ENCODE measurements around the gene HLTF.
"Not testable (repeated sequence)": the region's sequence is repeated elsewhere in the genome, so short reads cannot be mapped to it uniquely, and the experiment has no call there.

HLTF gene

DNA sequence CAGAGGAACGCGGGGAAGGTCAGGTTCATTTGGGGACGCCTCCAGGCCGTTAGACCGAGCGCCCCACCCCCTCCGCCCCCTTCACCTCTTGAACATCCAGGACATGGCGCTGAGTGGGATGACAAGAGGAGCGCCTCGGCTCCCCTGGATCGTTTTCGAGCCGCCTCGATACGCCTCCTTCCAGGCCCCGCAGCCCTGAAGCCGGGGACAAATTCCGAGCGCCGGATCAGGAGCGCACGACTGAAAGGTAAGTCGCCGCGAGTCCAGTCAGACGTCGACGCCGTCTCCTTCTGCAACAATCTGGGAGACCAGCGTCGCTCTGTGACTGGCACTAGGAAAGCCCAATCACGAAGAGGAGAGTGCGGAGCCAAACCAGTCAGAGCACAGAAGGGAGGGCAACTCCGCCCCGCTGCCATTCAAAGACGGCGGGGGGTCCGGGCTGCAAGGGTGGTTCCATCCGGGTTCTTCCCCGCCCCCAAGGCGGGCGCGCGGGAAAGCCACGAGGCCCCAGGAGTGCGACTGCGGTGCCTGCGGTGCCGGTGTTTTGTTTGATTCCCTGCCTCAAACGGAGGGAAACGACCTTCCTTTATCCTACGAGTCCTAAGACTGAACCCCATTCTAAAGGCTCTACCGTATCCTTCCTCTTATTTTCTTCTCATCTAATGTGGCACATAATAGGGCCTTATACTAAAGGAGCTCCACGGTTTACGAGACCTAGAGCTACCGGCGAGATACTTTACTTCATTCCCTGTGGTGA, at the start of gene HLTF:
Gene HLTF (minus strand): TSS at position 302 of the 757 bp plus-strand sequence. CDS start 197 bp downstream, at position 105.
- peak; percentile 93 for DNase-seq

DNA sequence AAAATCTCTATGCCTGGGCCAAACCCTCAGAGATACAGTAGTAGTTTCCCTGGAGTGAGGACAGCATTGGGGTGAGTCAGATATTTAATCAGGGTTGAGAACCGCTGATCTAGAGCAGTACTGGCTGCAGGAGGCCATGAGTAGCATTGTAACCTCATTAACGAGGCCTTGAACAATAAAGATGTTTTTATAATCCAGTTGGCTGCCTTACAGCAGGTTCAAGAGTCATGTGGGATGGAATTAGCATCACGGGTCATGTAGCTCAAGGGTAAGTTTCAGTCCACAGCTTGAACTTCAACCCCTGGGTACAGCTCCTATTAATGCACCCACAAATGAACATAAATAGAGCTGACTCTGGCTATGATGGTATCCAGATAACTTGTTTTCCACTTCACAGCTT, 48.2 kb upstream of the HLTF start:
- no peak for DNase-seq

- no peak for DNase-seq
Measured at GRCh38 chr3:149131589-149131988, 45.3 kb upstream of the HLTF start.

DNA sequence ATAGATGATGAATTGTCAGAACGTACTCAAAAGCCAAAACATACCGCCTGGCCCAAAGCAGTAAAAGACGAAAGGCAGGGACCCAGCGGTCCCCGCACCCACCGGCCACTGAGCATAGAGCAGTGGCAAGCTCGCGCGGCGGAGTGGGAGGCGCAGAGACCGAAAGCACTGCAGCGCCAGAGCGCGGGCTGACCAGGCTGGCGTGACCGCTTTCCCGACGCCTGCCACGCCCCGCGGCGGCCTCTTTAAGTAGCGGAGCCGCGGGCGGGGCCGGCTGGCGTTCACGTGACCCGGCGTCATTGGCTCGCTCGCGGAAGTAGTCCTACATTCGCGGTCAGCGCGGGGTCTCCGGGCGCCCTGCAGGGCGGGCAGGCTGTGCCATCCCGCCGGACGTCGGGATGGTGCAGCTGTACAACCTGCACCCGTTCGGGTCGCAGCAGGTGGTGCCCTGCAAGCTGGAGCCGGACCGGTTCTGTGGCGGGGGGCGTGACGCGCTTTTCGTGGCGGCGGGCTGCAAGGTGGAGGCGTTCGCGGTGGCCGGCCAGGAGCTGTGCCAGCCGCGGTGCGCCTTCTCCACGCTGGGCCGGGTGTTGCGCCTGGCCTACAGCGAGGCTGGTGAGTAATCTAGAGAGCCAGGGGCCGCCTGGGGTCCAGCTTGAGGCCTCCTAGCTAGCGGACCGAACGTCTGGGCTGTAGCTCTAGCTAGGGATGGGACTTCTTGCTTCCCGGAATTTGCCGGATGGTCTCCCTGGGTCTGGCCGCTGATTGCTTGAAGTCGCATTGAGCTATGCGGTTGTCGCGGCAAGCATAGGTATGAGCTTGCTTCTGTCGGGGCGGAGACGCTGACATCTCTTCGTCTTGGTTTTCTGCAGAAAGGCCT, 43.2 kb upstream of the HLTF start, which contains the start of gene HPS3:
Gene HPS3 (plus strand): TSS at position 313 of the 880 bp plus-strand sequence. CDS start 86 bp downstream, at position 399.
- DNase-seq, result peak; percentile 86

DNA sequence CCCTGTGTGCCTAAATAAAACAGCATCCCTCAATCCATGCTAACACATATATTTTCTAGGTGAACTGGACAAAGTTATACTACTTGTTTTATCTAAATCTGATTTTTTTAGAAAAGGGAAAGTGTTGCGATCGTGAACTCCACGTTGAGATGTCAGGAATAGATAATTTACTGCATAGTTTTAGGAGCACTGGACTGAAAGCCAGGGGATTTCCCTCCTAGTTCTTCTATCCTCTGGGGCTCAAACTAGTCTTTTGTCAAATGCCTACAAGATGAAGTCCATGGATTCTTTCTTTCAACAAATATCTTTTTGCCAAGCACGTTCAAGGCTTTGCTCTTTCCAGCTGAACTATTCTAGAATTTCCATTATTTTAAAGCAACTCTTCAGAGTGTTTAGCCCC, 42.5 kb upstream of the HLTF start:
- DNase-seq, result no peak

GRCh38 chr3:149122721-149123578, 36.6 kb upstream of the HLTF start:
- DNase-seq, result no peak

DNA sequence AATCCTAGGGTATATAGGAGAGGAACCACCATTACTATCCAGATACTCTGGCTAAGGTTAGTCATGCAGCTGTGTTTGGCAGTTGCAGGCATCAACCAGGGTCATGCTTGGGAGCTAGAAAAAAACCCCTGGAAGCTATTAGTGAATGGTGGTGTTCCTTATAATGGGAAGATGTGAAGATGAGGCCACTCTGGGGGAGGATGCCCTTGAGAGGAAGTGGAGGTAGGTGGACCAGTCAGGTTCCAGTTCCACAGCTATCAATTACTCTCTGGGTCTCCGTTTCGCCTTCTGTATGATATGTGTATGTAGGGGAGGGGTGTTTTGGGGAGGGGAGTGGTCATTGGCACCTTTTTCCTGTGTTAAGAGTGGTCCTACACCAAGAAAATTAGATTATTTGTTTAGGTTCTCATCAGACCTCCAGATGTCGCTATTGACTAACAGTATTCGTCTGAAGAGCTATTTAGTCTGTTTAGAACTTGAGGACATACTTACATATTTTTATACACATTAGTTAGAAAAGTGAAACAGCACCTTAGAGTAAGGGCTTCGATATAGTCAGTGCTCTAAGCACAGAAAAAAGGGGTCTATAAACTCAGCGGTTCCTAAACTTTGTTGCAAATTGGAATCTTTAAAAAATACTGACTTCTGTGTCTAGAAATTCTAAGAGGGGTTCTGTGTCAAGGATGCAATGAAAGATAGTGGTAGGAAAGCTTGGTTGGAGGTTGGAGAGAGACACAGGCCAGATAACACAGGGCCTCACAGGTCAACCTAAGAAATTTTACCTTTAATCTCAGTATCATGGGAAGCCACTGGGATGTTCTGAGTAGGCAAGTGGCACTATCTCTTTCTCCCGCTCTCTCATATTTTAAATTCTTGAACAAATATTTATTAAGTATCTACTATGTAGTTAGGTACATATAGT, 34.0 kb upstream of the HLTF start:
- no peak for DNase-seq

DNA sequence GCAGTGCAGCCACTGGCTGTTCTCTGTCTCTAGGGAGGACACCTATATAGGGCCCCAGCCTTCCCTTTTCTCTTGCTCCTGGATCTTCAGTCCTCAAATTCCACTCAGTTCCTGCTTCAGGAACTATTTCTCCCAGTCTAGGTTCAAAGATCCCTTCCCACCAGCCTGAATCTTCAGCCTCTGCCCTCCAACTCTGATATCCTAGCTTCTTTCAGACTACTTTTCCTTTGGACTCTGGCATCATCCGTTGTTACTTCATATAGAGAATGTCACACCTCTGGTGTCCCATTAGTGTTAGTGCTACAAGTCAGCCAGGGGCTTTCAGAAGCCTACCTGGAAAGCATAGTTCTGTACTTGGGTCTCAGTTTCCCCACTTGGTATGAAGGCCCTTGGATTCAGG, 33.1 kb upstream of the HLTF start:
- DNase-seq, result no peak

GRCh38 chr3:149118724-149119123, 32.4 kb upstream of the HLTF start:
- DNase-seq, result no peak

- DNase-seq, result no peak
Measured at GRCh38 chr3:149115114-149115513, 28.8 kb upstream of the HLTF start.

DNA sequence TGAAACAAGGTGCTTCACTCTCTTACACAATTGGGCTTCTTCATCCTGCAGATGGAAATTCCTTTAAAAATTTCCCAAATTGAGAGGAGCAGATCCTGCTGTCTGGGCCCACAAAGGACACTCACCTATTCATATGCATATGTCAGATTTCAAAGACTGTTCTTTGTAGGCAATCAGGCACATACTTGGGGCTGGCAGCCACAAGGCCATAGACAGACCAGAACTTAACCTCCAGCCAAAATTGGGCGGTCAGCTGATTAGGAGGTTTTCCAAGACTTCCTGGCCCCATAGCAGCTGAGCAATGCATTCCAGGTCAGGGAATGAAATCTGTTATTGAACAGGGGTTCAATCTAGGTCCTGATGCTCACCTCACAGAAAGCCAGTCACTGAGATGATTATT, 28.1 kb upstream of the HLTF start:
- DNase-seq, result no peak

DNA sequence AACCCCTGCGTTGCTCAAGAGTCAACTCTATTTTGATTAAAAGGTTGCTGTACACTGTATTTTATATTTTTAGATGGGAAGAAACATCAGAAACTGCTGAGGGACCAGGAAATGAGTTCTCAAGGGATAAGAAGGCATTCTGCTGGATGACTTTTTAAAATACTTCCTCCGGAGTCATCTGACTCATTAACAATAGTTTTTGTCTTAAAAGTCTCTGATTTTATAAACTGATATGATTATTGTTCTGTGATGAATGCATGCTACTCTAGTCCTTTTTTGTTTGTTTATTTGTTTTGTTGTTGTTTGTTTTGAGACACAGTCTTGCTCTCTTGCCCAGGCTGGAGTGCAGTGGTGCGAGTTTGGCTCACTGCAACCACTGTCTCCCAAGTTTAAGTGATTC, 18.2 kb upstream of the HLTF start:
- no peak for DNase-seq

DNA sequence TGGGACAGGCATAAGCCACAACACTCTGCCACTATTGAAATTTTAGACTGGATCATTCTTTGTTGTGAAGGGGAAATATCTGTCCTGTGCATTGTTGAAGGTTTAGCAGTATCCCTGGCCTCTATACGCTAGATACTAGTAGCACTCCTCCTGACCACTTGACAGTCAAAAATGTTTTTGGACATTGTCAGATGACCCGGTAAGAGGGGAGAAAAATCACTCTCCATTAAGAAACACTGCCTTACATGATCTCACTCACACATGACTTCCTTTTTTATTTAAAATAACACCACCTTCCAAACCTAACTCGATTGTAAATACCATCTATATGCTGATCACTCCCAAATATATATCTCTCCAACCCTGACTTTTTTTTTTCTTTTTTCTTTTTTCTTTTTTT, 15.3 kb upstream of the HLTF start:
- DNase-seq, result no peak

DNA sequence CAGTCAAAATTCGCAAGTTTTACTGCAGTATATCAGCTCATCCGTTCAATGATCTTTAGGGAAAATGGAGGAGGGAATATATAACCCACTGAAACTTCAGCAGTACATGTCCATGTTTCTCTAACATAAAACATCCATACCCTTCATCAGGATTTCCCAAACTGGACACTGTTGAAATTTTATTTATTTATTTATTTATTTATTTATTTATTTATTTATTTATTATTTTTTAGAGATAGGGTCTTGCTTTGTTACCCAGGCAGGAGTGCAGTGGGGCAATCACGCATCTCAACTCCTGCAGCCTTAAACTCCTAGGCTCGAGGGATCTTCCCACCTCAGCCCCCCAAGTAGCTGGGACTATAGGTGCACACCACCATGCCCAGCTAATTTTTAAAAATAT, 14.8 kb upstream of the HLTF start:
- DNase-seq, result no peak

DNA sequence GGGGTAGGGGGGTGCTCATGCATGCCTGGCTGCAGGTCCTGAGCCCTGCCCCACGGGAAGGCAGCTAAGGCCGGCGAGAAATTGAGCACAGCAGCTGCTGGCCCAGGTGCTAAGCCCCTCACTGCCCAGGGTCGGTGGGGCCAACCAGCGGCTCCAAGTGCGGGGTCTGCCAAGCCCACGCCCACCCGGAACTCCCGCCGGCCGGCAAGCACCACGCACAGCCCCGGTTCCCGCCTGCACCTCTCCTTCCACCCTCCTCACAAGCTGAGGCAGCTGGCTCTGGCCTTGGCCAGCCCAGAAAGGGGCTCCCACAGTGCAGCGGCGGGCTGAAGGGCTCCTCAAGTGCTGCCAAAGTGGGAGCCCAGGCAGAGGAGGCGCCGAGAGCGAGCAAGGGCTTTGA, 11.7 kb upstream of the HLTF start:
- DNase-seq, result not testable (repeated sequence)

- no peak for DNase-seq
Measured at GRCh38 chr3:149095487-149095886, 9.2 kb upstream of the HLTF start.

DNA sequence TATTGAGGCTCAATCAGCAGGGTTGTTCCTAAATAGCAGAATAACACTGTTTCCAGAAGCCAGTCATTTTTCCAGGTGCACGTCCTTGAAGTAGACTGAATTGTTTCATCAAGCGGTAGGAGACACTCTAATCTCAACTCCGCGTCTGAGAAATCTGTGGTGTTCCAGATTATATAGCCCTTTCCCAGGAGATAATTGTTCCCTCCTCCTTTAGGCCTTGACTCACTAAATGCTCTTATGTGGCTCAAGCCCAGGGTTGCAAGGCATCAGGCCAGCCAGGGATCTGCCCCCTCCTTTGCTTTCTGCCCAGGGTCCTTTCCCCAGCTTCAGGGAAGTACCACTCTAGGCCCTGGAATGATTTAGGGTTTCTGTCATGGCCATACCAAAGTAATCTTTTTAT, 5.7 kb upstream of the HLTF start:
- DNase-seq, result no peak

GRCh38 chr3:149090907-149091306, 4.6 kb upstream of the HLTF start:
- DNase-seq, result no peak

GRCh38 chr3:149090461-149090860, 4.1 kb upstream of the HLTF start:
- no peak for DNase-seq

- DNase-seq, result no peak
Measured at GRCh38 chr3:149089395-149089794, 3.1 kb upstream of the HLTF start.

- no peak for DNase-seq
Measured at GRCh38 chr3:149087208-149087607, 875 bp upstream of the HLTF start.

DNA sequence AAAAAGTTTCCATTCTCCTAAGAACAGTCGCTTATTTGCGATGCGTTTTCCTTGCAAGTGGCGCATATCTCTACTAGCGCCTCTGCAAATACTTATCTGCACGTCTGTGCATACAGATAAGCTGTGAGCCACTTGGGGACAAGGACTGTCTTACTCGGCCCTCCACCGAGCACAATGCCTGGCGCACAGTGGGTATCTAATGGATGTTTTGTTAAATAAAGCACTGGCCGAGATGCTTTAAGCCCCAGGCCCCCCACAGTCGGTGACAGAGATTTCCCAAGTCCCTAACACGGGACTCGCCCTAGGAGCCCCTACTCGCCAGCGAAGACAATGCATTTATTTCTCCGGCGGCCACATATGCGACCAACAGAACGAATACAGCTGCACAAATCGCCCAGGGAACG, 503 bp downstream of the HLTF start:
- no peak for DNase-seq

Data from activated CD4-positive, alpha-beta T cell treated with anti-CD3 and anti-CD28 coated beads for 48 hours (primary cell).